H1 (cell line): ENCODE results near the gene CD164L2. TPM values are rescaled to one million over a fixed set of nuclear protein-coding genes. Genes with fewer than 3 reads are reported as not detected.

Experiments used
- CTCF ChIA-PET: fragments of 300-600 bp; sonication (Branson Sonifier 250); formaldehyde crosslinking; loops from one replicate; lab custom pipeline; 2021; ENCODE audit not compliant: partially characterized antibody; lab: Charles Lee
- POLR2A ChIA-PET: fragments of 300-600 bp; sonication (Branson Sonifier 250); formaldehyde crosslinking; loops from one replicate; lab custom pipeline; 2021; ENCODE audit warnings: inconsistent platforms; ENCODE audit not compliant: partially characterized antibody; lab: Charles Lee
- DNase-seq, 2 experiments: peaks; one replicate each; pipeline versions ENCODE4 v3.0.0 to v3.0.0-alpha.2; 2010 to 2022; ENCODE audit warnings: low spot score in 2 of 2, low read depth in 1 of 2, mixed read lengths in 1 of 2
- FAIRE-seq: peaks from 2 replicates; lab custom pipeline; 2011; peaks lifted over from hg19 to GRCh38; lab: Jason Lieb, UNC
- H2AFZ ChIP-seq: 2 replicates; pipeline ENCODE4 v1.8.1; 2012; ENCODE audit warnings: low read length, inconsistent platforms
- H2AK5ac ChIP-seq: 2 replicates; pipeline ENCODE4 v1.6.1; 2013; ENCODE audit warnings: low read depth, low read length
- H2BK120ac ChIP-seq: replicated peaks from 2 replicates; pipeline ENCODE3; 2013; ENCODE audit warnings: low read depth, low read length, inconsistent platforms
- H2BK12ac ChIP-seq: 2 replicates; pipeline ENCODE4 v1.6.1; 2013; ENCODE audit warnings: low read depth, low read length
- H2BK15ac ChIP-seq: 2 replicates; pipeline ENCODE4 v1.6.1; 2013; ENCODE audit warnings: low read length
- H2BK20ac ChIP-seq: 2 replicates; pipeline ENCODE4 v1.6.1; 2013; ENCODE audit warnings: low read length
- H2BK5ac ChIP-seq: 2 replicates; pipeline ENCODE4 v1.6.1; 2013; ENCODE audit warnings: low read depth, low read length
- H3K14ac ChIP-seq: 2 replicates; pipeline ENCODE4 v1.6.1; 2013; ENCODE audit warnings: inconsistent platforms; ENCODE audit not compliant: insufficient read length
- H3K18ac ChIP-seq: 2 replicates; pipeline ENCODE4 v1.6.1; 2013; ENCODE audit warnings: low read length; ENCODE audit errors: extremely low read depth
- H3K23ac ChIP-seq: 2 replicates; pipeline ENCODE4 v1.6.1; 2013; ENCODE audit warnings: inconsistent platforms; ENCODE audit not compliant: insufficient read length
- H3K23me2 ChIP-seq: 2 replicates; pipeline ENCODE4 v1.6.1; 2013; ENCODE audit warnings: low read depth, low read length
- H3K27ac ChIP-seq: 2 replicates; pipeline ENCODE4 v1.6.1; 2011; ENCODE audit warnings: low read depth, low read length, inconsistent platforms
- H3K27me3 ChIP-seq, 4 experiments: replicated peaks in 1 of 4; 1 replicate in 1 of 4; 2 replicates in 3 of 4; pipeline versions ENCODE4 v1.6.1 to v1.8.1; 2011 to 2013; ENCODE audit warnings: low read length in 3 of 4, mild to moderate bottlenecking in 3 of 4, inconsistent platforms in 2 of 4, mixed read lengths in 2 of 4, moderate library complexity in 1 of 4; ENCODE audit not compliant: control insufficient read depth in 3 of 4, insufficient read depth in 3 of 4; ENCODE audit errors: extremely low read depth in 1 of 4
- H3K36me3 ChIP-seq, 4 experiments: 2 replicates each; pipeline versions ENCODE4 v1.6.1 to v1.8.1; 2011 to 2013; ENCODE audit warnings: mild to moderate bottlenecking in 4 of 4, low read length in 3 of 4, moderate library complexity in 2 of 4, control low read depth in 1 of 4, inconsistent platforms in 1 of 4; ENCODE audit not compliant: insufficient read depth in 4 of 4, control insufficient read depth in 2 of 4
- H3K4ac ChIP-seq: replicated peaks from 2 replicates; pipeline ENCODE3; 2013; ENCODE audit warnings: low read length, low read depth, mixed read lengths, inconsistent platforms; ENCODE audit not compliant: insufficient read length
- H3K4me1 ChIP-seq, 4 experiments: replicated peaks in 1 of 4; 1 replicate in 1 of 4; 2 replicates in 3 of 4; pipeline versions ENCODE4 v1.6.1 to v1.8.1; 2011 to 2013; ENCODE audit warnings: low read length in 3 of 4, inconsistent platforms in 2 of 4, mixed read lengths in 1 of 4; ENCODE audit not compliant: insufficient read depth in 4 of 4, control insufficient read depth in 3 of 4
- H3K4me2 ChIP-seq, 2 experiments: 2 replicates each; pipeline versions ENCODE4 v1.6.1 to v1.8.1; 2011 to 2013; ENCODE audit warnings: low read depth in 2 of 2, low read length in 2 of 2, control low read depth in 1 of 2, inconsistent platforms in 1 of 2, mild to moderate bottlenecking in 1 of 2; ENCODE audit not compliant: insufficient read depth in 1 of 2
- H3K4me3 ChIP-seq, 4 experiments: fragments of 200-600, 300-600 bp in 1 of 4; sonication (generic), shearing (Covaris generic), sonication (Bioruptor Twin) in 1 of 4; 2 replicates each; pipeline versions ENCODE4 v1.5.1 to v1.8.1; 2011 to 2016; ENCODE audit warnings: low read length in 4 of 4, low read depth in 3 of 4, control low read depth in 2 of 4, inconsistent platforms in 2 of 4, mild to moderate bottlenecking in 2 of 4, mixed read lengths in 1 of 4, moderate library complexity in 1 of 4; ENCODE audit not compliant: insufficient read depth in 2 of 4; ENCODE audit errors: extremely low read depth in 1 of 4
- H3K56ac ChIP-seq: replicated peaks from 2 replicates; pipeline ENCODE3; 2013; ENCODE audit warnings: low read depth, mild to moderate bottlenecking, mixed read lengths, low read length, inconsistent platforms; ENCODE audit not compliant: insufficient read length
- H3K79me1 ChIP-seq: 2 replicates; pipeline ENCODE4 v1.6.1; 2013; ENCODE audit warnings: low read depth, low read length, control low read depth
- H3K79me2 ChIP-seq, 2 experiments: 2 replicates each; pipeline versions ENCODE4 v1.6.1 to v1.8.1; 2012 to 2013; ENCODE audit warnings: low read length in 2 of 2, mild to moderate bottlenecking in 2 of 2, inconsistent platforms in 1 of 2; ENCODE audit not compliant: insufficient read depth in 2 of 2, control insufficient read depth in 1 of 2
- H3K9ac ChIP-seq, 4 experiments: replicated peaks in 1 of 4; 1 replicate in 1 of 4; 2 replicates in 3 of 4; pipeline versions ENCODE4 v1.6.1 to v1.8.1; 2011 to 2013; ENCODE audit warnings: low read depth in 3 of 4, low read length in 3 of 4, control low read depth in 2 of 4, mild to moderate bottlenecking in 2 of 4, moderate library complexity in 2 of 4, inconsistent platforms in 1 of 4; ENCODE audit errors: extremely low read depth in 1 of 4
- H3K9me3 ChIP-seq, 2 experiments: 2 replicates each; pipeline versions ENCODE4 v1.6.1 to v1.8.1; 2012 to 2013; ENCODE audit warnings: mild to moderate bottlenecking in 2 of 2, moderate library complexity in 2 of 2, control low read depth in 1 of 2, inconsistent platforms in 1 of 2, low read depth in 1 of 2, low read length in 1 of 2, mixed read lengths in 1 of 2; ENCODE audit not compliant: insufficient read depth in 2 of 2
- H4K20me1 ChIP-seq, 2 experiments: replicated peaks in 1 of 2; 2 replicates each; pipeline versions ENCODE3 to v1.8.1; 2011 to 2013; ENCODE audit warnings: inconsistent platforms in 2 of 2, low read length in 2 of 2, mild to moderate bottlenecking in 1 of 2; ENCODE audit not compliant: insufficient read depth in 2 of 2, control insufficient read depth in 1 of 2
- H4K5ac ChIP-seq: 2 replicates; pipeline ENCODE4 v1.6.1; 2013; ENCODE audit warnings: low read length, low read depth, mixed read lengths, inconsistent platforms; ENCODE audit not compliant: insufficient read length
- H4K8ac ChIP-seq: 2 replicates; pipeline ENCODE4 v1.8.0; 2013; ENCODE audit warnings: mild to moderate bottlenecking, moderate library complexity, low read length, inconsistent platforms; ENCODE audit not compliant: insufficient read depth; ENCODE audit errors: extremely low read depth
- H4K91ac ChIP-seq: replicated peaks from 2 replicates; pipeline ENCODE3; 2013; ENCODE audit warnings: low read length, mixed read lengths, inconsistent platforms; ENCODE audit not compliant: insufficient read length
- BACH1 ChIP-seq: IDR thresholded peaks from 2 replicates; pipeline ENCODE4 v1.6.1; 2012; ENCODE audit warnings: low read length, improper control_type of control experiment
- CREB1 ChIP-seq: IDR thresholded peaks from 2 replicates; pipeline ENCODE4 v1.6.1; 2012; ENCODE audit warnings: inconsistent platforms
- EGR1 ChIP-seq: IDR thresholded peaks from 2 replicates; pipeline ENCODE4 v1.6.1; 2011; ENCODE audit warnings: low read depth, low read length, borderline replicate concordance
- NRF1 ChIP-seq: IDR thresholded peaks from 2 replicates; pipeline ENCODE4 v1.6.1; 2011; ENCODE audit warnings: mild to moderate bottlenecking, low read depth, low read length, improper control_type of control experiment
- PHF8 ChIP-seq: fragments of 200-600 bp; sonication (generic); conservative IDR thresholded peaks from 2 replicates; pipeline ENCODE4 v1.7.1; 2012; ENCODE audit warnings: low read depth, mild to moderate bottlenecking, inconsistent platforms, low read length, moderate library complexity
- RBBP5 ChIP-seq: IDR thresholded peaks from 2 replicates; pipeline ENCODE4 v1.7.1; 2012; ENCODE audit warnings: low read depth, mild to moderate bottlenecking, inconsistent platforms, low read length, moderate library complexity, borderline replicate concordance
- SIN3A ChIP-seq, 2 experiments: IDR thresholded peaks in 1 of 2; conservative IDR thresholded peaks in 1 of 2; 2 replicates each; pipeline ENCODE4 v1.6.1; 2011 to 2012; ENCODE audit warnings: low read length in 2 of 2, improper control_type of control experiment in 1 of 2, low read depth in 1 of 2, mild to moderate bottlenecking in 1 of 2
- SRF ChIP-seq: IDR thresholded peaks from 2 replicates; pipeline ENCODE4 v1.6.1; 2011; ENCODE audit warnings: mild to moderate bottlenecking, low read depth, low read length, moderate library complexity
- TBP ChIP-seq: IDR thresholded peaks from 2 replicates; pipeline ENCODE4 v1.6.1; 2011; ENCODE audit warnings: low read depth, low read length, improper control_type of control experiment
- WGBS, 2 experiments: shearing (Covaris generic) in 1 of 2; methylation state at CpG; one replicate each; pipeline versions ENCODE4 v1.1.6 to v1.1.7; 2013 to 2015; ENCODE audit warnings: low lambda C conversion rate in 2 of 2, mixed read lengths in 2 of 2, inconsistent platforms in 1 of 2, low coverage in 1 of 2, missing lambda C conversion rate in 1 of 2; ENCODE audit not compliant: insufficient replicate concordance in 2 of 2, insufficient coverage in 1 of 2, insufficient read length in 1 of 2; ENCODE audit errors: extremely low coverage in 1 of 2, missing lambda C conversion rate in 1 of 2; 5-methylcytosine and 5-hydroxymethylcytosine counted together
- polyA plus RNA-seq, 7 experiments: library from polyadenylated mRNA; depleted of rRNA in 3 of 7; stranded (reverse) in 5 of 7; unstranded in 2 of 7; fragments of >200 nt in 5 of 7; fragments of 200-250 nt in 2 of 7; gene quantifications; 1 replicate in 5 of 7; 2 replicates in 1 of 7; 4 replicates in 1 of 7; pipeline versions ENCODE4 v1.2.1 to v1.2.3, GENCODE V29; 2011 to 2013; ENCODE audit warnings: missing spikeins in 2 of 7, mixed read lengths in 2 of 7
- total RNA-seq: library from RNA; stranded (reverse); fragmentation: NEBNext Ultra II Directional; extraction: Animal tissue kit (Norgen Biotek cat#: 25700); gene quantifications from 2 replicates; pipeline ENCODE4 v1.2.1, GENCODE V29; 2021

CD164L2 gene
- total and polyA plus RNA-seq, 2 of the 8 experiments (the other 6 are each of a cell fraction or from before 2014, with no cell fraction given) = 3.3 TPM

GRCh38 chr1:27366113-27366410, 17.1 kb downstream of the CD164L2 start:
- Histone ChIP-seq H3K18ac (no peak overlapping the region), H3K56ac (no peak overlapping the region), H2BK15ac (no peak overlapping the region), H4K91ac (no peak overlapping the region), H3K4ac (no peak overlapping the region), H3K9me3 (no peaks in the 10 kb centered on the region), H3K23ac (no peak overlapping the region), H3K4me3 (peak overlapping the region; percentile 62 to 71 (median 64)), H3K27me3 (peaks cover 2 to 10% (median 6%) of the 10 kb centered on the region in 4 experiments; a peak in 6 of 7 replicates), H3K27ac (peak overlapping the region; percentile 27; the same call in 1 of the 2 replicates), H4K5ac (peak overlapping the region; percentile 28), H3K36me3 (no peaks in the 10 kb centered on the region), H2BK20ac (no peak overlapping the region), H3K79me2 (no peaks in the 10 kb centered on the region), H2AK5ac (no peak overlapping the region), H2BK5ac (no peak overlapping the region), H3K4me1 (peaks cover 3 to 18% (median 7%) of the 10 kb centered on the region in 4 experiments), H2BK12ac (no peak overlapping the region), H3K9ac (peak overlapping the region in 3 of 4 experiments; percentile 45 to 73 (median 55); a peak in 5 of 7 replicates), H4K8ac (peak overlapping the region; percentile 12; the same call in 1 of the 2 replicates), H3K23me2 (peaks cover 2% of the 10 kb centered on the region; the same call in 1 of the 2 replicates), H2AFZ (peak overlapping the region; percentile 41; the same call in 1 of the 2 replicates), H2BK120ac (no peak overlapping the region), H4K20me1 (peaks cover 0 to 2% of the 10 kb centered on the region in 2 experiments), H3K4me2 (peak overlapping the region; percentile 85 to 97), H3K79me1 (no peaks in the 10 kb centered on the region), H3K14ac (no peak overlapping the region)
- peak; percentile 15; the same call in 1 of the 2 replicates for TF ChIP-seq NRF1
- TF ChIP-seq CREB1 = peak; percentile 33; the same call in 1 of the 2 replicates
- no peak for TF ChIP-seq BACH1
- TF ChIP-seq EGR1 = peak; percentile 90
- 0 out of 2 replicates have a peak, but pooled peaks have one; percentile 37 for TF ChIP-seq RBBP5
- TF ChIP-seq SRF = no peak
- TF ChIP-seq SIN3A (conservative IDR thresholded peaks at IDR 0.05 in 1 of 2, IDR thresholded peaks at IDR 0.05 in 1 of 2; ENCODE audit: low read depth in 1 of 2, low read length in 2 of 2) = peak in 1 of 2 experiments; percentile 15; a peak in 1 of 4 replicates
- TF ChIP-seq TBP = peak; percentile 26; the same call in 1 of the 2 replicates
- TF ChIP-seq PHF8 = peak; percentile 51; the same call in 1 of the 2 replicates
- POLR2A ChIA-PET = interaction anchor here (0.8 to 10.3 kb wide), 12 partner anchors 13 to 334 kb away, joined by 3 to 101 read pairs (median 4); partner anchors contain the start of gene CD164L2
- DNase-seq (peak in 1 of 2 experiments; percentile 91), FAIRE-seq (no peak)
- CTCF ChIA-PET = interaction anchor here (0.8 to 28.8 kb wide), 18 partner anchors 10 to 241 kb away, joined by 3 to 625 read pairs (median 8); partner anchors contain the start of genes CD164L2, FCN3, GPR3 and SYTL1
- 4% methylated on average over 22 of the region's 30 CpGs; no CpG with 5 or more reads in 1 of the 2 experiments for WGBS, 2 experiments
